SK-N-DZ (cell line): Measurements from ENCODE around the gene TTC21B. TPM values are rescaled to one million over a fixed set of nuclear protein-coding genes. Genes with fewer than 3 reads are reported as not detected.
A peak's percentile ranks its signal among the peaks of the same experiment; 100 is the strongest.
"Not testable (repeated sequence)": the region's sequence is repeated elsewhere in the genome, so short reads cannot be mapped to it uniquely, and the experiment has no call there.

Experiments
- DNase-seq: peaks from one replicate; pipeline ENCODE4 v3.0.0-alpha.2; 2015; ENCODE audit warnings: low spot score
- polyA plus RNA-seq, 2 experiments: library from polyadenylated mRNA; depleted of rRNA; stranded (reverse); fragments of >200 nt; gene quantifications; 2 replicates each; pipeline ENCODE4 v1.2.3, GENCODE V29; 2014

TTC21B gene
- 14.6 and 16.3 TPM in 2 replicates for polyA plus RNA-seq (2014; cell fraction: cytosol; rRNA removed)
- 13.2 and 14.8 TPM in 2 replicates for polyA plus RNA-seq (2014; cell fraction: nucleus; rRNA removed)

- DNase-seq, result peak; percentile 97
Measured at GRCh38 chr2:165953655-165954606, at the start of gene TTC21B. TTC21B (minus strand) TSS chr2:165953776; CDS start chr2:165953705, 71 bp downstream.

- DNase-seq, result no peak
Measured at GRCh38 chr2:166000401-166000800, 46.8 kb upstream of the TTC21B start.

GRCh38 chr2:165990846-165991245, 37.3 kb upstream of the TTC21B start:
- no peak for DNase-seq

GRCh38 chr2:165989851-165990250, 36.3 kb upstream of the TTC21B start:
- DNase-seq, result peak; percentile 16

GRCh38 chr2:165985120-165985519, 31.5 kb upstream of the TTC21B start:
- DNase-seq, result no peak

DNA sequence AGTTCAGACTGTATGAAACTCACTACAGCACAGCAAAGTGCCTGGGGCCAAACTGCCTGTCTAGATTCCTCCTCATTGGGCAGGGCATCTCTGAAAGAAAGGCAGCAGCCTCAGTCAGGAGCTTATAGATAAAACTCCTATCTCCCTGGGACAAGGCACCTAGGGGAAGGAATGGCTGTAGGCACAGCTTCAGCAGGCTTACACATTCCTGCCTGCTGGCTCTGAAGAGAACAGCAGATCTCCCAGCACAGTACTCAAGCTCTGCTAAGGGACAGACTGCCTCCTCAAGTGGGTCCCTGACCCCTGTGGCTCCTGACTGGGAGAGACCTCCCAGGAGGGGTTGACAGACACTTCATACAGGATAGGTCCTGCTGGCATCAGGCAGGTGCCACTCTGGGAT, 18.6 kb upstream of the TTC21B start:
- DNase-seq, result not testable (repeated sequence)

DNA sequence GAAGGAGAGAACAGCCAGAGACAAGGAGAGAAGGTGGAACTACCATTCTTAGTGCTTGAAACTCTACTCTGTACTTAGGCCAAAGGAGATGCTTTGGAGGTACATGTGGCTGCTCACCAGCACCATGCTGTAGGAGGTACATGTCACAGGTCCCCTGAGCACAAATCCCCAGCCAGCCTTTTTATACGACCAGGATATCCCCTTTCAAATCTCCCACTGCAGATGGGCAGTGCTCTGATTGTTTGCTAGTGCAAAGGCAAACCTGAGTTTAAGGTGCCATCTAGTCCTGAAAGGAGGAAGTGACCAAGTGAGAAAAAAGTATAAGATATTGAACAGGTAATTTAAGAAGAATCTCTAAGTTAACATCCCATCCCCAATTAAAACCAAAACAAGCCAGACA, 17.1 kb upstream of the TTC21B start:
- DNase-seq, result no peak

DNA sequence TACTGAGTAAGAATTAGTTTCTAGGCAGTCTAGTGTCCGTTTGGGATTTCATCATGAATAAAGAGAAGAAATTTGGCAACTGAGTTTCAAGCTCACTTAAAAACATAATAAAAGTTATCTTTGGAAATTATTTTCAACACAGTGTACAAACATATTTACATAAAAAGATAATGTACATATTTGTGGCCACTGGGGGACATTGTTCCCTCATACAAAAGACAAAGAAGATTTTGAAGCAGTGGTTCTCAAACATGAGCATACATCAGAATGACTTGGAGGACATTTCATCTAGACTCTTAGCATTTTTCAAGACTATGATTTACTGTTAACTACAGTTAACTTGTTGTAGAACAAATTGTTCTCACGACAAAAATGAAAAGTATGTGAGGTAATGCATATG, 15.7 kb upstream of the TTC21B start:
- no peak for DNase-seq

- DNase-seq, result no peak
Measured at GRCh38 chr2:165967746-165968145, 14.2 kb upstream of the TTC21B start.

- DNase-seq, result no peak
Measured at GRCh38 chr2:165961818-165962217, 8.2 kb upstream of the TTC21B start.

GRCh38 chr2:165959371-165959770, 5.8 kb upstream of the TTC21B start:
- no peak for DNase-seq

- no peak for DNase-seq
Measured at GRCh38 chr2:165958313-165958960, 4.9 kb upstream of the TTC21B start.

- no peak for DNase-seq
Measured at GRCh38 chr2:165957030-165957675, 3.6 kb upstream of the TTC21B start.

GRCh38 chr2:165953306-165953654, 296 bp downstream of the TTC21B start:
- DNase-seq, result no peak

GRCh38 chr2:165952741-165953211, 800 bp downstream of the TTC21B start:
- DNase-seq, result peak; percentile 10

DNA sequence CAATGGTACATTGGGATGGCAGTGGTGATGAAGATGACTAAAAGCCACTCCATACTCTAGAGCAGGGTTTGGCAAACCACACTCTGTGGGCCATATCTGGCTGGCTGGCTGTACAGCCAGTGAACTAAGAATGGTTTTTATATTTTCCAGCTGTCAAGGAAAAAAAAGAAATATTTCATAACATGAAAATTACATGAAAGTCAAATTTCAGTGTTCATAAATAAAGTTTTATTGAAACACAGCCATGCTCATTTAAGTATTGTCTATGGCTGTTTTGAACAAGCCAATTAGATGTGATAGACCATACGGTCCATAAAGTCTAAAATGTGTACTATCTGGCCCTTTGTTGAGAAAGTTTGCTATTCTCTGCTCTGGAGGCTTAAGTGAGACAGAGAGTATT, 1.5 kb downstream of the TTC21B start:
- DNase-seq, result no peak

DNA sequence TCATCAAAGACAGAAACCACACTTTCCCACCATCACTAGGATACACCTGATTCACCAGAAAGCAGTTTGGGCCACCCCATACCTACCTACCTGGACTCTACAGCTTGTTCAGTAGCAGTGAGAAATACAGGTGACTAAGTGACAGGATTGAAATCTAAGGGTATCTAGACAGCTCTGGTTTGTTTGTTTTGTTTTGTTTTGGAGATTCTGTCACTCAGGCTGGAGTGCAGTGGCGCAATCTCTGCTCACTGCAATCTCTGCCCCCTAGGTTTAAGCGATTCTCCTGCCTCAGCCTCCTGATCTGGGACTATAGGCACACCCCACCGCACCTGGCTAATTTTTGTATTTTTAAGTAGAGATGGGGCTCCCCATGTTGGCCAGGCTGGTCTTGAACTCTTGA, 3.1 kb downstream of the TTC21B start:
- DNase-seq, result no peak

DNA sequence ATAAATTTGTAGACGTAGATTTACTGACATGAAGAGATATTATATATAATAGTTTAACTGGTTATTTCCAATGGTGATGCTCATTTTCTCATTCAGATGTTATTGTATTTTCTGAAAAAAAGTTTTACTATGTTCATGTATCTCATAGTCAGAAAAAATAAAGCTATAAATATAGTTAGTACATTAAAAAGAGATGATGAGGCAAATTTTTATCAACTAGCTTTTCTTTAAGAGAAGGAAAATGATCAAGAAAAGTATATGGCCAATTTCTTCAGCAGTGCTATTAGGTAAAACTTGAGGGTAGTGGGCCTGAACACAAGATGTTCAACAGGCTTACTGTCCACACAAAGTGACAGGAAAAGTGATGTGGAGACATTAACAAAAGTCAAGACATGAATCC, 11.7 kb downstream of the TTC21B start:
- DNase-seq, result no peak

DNA sequence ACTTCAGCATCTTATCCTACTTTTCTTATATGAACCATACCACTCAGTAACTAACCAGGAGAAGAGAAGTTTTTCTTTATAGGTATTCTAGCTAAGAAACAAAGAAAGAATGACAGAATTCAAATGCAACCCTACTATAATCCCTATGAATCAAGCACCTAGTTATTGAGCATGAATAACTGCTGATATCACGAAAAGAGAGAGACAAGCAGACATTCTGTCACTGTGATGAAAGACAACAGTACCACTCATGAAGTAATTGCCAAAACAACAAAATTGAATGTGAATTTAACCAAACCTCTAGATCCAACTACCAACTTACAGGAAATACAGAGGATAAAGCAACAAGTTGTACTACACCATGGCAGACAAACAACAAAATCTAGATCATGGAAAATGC, 15.3 kb downstream of the TTC21B start:
- no peak for DNase-seq

DNA sequence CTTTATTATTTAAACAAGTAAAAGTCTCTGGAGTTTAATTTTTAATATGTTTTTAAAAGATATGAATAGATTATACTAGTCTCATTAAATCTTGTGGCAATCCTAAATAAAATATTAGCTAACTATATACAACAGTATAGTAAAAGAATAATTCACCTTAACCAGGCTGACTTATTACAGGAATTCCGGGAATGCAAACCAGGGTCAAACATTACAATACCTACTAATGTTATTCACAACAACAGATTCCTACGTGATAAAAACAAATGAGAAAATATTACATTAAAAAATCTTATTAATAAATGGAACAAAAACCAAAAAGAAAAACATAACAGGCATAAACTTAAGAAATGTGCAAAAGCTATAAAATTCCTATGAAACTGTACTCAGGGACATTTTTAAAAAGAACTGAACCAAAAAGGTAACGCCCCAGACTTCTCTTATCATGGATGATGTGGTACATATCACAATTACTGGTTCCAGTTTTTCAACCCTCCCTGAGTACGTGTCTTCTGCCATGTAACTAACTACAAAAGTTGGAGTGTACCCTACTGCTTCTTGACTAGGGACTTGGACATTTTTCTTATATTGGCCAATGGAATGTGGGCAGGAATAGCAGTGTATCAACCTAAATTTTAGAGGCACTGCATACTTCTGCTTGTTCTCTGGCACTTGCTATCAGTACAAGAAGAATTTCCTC, 20.2 kb downstream of the TTC21B start:
- DNase-seq, result no peak

DNA sequence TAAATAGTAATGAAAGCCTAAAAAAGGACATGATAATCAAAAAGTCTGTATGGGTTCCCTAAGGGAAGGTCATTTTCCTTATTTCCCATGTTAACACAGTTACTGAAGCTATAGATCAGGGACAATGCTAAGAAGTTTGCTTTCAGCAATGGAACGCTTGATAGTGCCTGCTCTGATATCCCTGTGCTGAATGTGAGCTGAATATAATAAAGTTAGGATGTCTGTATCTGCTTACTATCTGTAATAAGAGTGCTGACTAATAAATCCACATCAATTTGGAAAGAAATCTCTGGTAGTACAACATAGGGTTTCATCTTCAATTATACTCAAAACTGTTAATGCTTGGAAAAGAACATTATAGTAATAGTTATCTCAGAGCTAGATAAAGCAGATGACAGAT, 25.8 kb downstream of the TTC21B start:
- no peak for DNase-seq

GRCh38 chr2:165927353-165927752, 26.2 kb downstream of the TTC21B start:
- DNase-seq, result no peak
